Progenitor cell of endocrine pancreas (in vitro differentiated cells): ENCODE data around the gene NCOA1. TPM values are rescaled to one million over a fixed set of nuclear protein-coding genes. Genes with fewer than 3 reads are reported as not detected.

Experiments
- DNase-seq: peaks from one replicate; pipeline ENCODE4 v3.0.0; 2021; ENCODE audit warnings: low spot score; ENCODE audit not compliant: unreplicated experiment
- H3K27ac Mint-ChIP-seq: 2 replicates; pipeline ENCODE4 v1.8.0; 2021; ENCODE audit warnings: mild to moderate bottlenecking, moderate library complexity, mixed read lengths
- H3K27me3 Mint-ChIP-seq: 2 replicates; pipeline ENCODE4 v1.8.0; 2021; ENCODE audit warnings: mixed read lengths
- H3K36me3 Mint-ChIP-seq: 2 replicates; pipeline ENCODE4 v1.8.0; 2022; ENCODE audit warnings: mixed read lengths; ENCODE audit not compliant: insufficient read depth
- H3K4me1 Mint-ChIP-seq: 2 replicates; pipeline ENCODE4 v1.8.0; 2021; ENCODE audit warnings: low read depth, mixed read lengths
- H3K4me3 Mint-ChIP-seq: 2 replicates; pipeline ENCODE4 v1.8.0; 2021; ENCODE audit warnings: low read depth, mild to moderate bottlenecking, moderate library complexity, mixed read lengths
- H3K9me3 Mint-ChIP-seq: 2 replicates; pipeline ENCODE4 v1.8.0; 2021; ENCODE audit warnings: low read depth, mixed read lengths
- total RNA-seq: library from RNA; stranded (reverse); gene quantifications from 2 replicates; pipeline ENCODE4 v1.2.1, GENCODE V29; 2021
- TF ChIP-seq, protein P1 (sequence below): fragments of 200-600 bp; sonication (generic); IDR thresholded peaks from one replicate; pipeline ENCODE4 v1.5.0; 2021; ENCODE audit warnings: antibody characterized with exemption, mild to moderate bottlenecking; ENCODE audit not compliant: unreplicated experiment

NCOA1 gene
- total RNA-seq, 1 donor from 2014 or later: 32.3 TPM

DNA sequence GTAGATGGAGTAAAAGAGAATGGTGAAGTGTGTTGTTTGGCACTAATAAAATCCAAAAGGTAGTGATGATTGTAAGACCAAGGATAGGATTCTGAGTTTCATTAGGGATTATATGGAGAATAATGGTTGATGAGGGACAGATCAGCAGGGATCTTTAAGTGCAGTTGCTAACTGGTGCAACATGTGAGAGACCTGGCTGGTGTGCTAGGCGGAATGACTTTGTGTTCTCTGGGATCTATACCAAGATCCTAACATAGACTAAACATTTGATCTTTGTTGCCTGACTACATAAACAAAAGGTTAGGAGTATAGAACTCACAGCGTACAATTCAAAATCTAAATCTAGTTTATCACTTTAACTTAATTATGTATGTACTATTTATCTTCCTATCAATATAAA, 166.8 kb downstream of the NCOA1 start:
- no peak for DNase-seq
- Mint-ChIP-seq H3K36me3 (no peaks in the 10 kb centered on the region), H3K4me1 (peaks cover 6% of the 10 kb centered on the region), H3K4me3 (no peak overlapping the region), H3K27me3 (no peaks in the 10 kb centered on the region), H3K27ac (no peak overlapping the region), H3K9me3 (no peaks in the 10 kb centered on the region)
- TF ChIP-seq, protein P1, sequence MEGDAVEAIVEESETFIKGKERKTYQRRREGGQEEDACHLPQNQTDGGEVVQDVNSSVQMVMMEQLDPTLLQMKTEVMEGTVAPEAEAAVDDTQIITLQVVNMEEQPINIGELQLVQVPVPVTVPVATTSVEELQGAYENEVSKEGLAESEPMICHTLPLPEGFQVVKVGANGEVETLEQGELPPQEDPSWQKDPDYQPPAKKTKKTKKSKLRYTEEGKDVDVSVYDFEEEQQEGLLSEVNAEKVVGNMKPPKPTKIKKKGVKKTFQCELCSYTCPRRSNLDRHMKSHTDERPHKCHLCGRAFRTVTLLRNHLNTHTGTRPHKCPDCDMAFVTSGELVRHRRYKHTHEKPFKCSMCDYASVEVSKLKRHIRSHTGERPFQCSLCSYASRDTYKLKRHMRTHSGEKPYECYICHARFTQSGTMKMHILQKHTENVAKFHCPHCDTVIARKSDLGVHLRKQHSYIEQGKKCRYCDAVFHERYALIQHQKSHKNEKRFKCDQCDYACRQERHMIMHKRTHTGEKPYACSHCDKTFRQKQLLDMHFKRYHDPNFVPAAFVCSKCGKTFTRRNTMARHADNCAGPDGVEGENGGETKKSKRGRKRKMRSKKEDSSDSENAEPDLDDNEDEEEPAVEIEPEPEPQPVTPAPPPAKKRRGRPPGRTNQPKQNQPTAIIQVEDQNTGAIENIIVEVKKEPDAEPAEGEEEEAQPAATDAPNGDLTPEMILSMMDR: no peak

DNA sequence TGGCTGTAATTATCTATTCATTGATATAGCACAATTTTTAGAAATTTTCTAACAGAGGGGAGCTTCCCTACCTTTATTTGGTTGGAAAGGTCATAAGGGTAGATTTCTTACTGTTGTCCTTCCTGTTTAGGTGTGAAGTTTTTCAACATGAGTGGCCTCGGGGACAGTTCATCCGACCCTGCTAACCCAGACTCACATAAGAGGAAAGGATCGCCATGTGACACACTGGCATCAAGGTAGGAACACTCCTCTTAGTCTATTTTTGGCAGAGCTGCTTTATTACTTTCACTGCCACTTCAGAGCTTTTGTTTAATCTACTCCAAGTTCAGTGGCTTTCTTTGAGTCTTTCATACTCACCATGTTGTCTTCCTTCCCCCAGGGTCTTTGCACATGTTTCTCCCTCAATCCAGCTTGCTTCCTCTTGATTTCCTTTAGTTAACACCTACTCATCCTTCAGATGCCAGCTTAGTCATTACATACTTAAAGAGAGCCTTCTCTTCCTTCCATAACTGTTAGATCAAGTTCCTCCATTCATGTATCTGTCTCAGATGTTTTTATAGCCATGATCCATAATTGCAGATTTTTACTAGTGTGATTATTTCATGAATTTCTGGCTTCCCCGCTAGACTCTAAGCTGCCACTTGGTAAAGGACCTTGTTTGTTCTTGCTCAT, 167.6 kb downstream of the NCOA1 start:
- peaks cover 6% of the 10 kb centered on the region for H3K4me1 Mint-ChIP-seq
- no peaks in the 10 kb centered on the region for H3K9me3 Mint-ChIP-seq
- no peak overlapping the region for H3K27ac Mint-ChIP-seq
- DNase-seq: no peak
- TF ChIP-seq, protein P1: no peak
- H3K36me3 Mint-ChIP-seq: no peaks in the 10 kb centered on the region
- no peaks in the 10 kb centered on the region for H3K27me3 Mint-ChIP-seq
- H3K4me3 Mint-ChIP-seq: no peak overlapping the region

DNA sequence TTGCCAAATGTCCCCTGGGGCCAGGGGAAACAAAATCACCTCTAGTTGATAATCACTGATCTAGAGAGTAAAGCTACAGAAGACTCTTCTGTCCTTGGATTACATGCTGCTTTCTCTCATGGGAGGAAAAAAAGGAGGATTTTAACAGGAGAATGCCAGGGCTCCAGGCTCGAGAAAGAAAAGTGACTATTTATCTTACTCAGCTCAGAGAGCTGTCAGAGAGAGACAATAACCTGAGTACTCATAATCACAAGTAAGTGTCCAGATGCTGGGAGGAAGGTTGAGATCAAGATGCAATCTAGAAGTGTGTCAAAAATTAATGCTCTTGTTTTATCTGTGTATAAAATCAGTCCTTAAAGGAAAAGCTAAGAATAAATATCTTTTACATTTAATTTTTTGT, 168.8 kb downstream of the NCOA1 start:
- H3K27ac Mint-ChIP-seq: no peak overlapping the region
- no peak for DNase-seq

DNA sequence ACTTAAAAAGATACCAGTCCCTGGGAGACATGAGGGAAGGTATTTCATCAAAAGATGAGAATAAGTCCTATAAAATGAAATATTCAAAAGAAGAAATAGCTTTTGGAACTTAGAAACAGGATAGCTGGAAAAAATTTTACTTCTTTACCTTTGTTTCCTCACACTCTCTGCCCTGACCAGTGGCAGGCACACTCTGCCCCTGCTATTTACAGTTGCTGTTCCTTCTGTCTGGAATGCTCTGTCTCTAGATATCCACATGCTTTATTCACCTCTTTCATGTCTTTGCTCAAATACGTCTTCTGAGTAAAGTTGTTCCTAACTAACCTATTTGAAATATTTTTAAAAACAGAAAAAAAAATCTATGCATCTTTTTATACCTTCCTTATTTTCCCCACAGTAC, 176.5 kb downstream of the NCOA1 start:
- H3K36me3 Mint-ChIP-seq: no peaks in the 10 kb centered on the region
- TF ChIP-seq, protein P1: no peak
- H3K9me3 Mint-ChIP-seq: no peaks in the 10 kb centered on the region
- no peaks in the 10 kb centered on the region for H3K27me3 Mint-ChIP-seq
- DNase-seq: no peak
- peak overlapping the region; percentile 38 for H3K27ac Mint-ChIP-seq
- H3K4me1 Mint-ChIP-seq: peaks cover 3% of the 10 kb centered on the region
- H3K4me3 Mint-ChIP-seq: no peak overlapping the region

More for the DNA sequence above, 168.8 kb downstream of the NCOA1 start:
- Mint-ChIP-seq H3K36me3 (no peaks in the 10 kb centered on the region), H3K9me3 (no peaks in the 10 kb centered on the region), H3K4me3 (no peak overlapping the region), H3K27me3 (no peaks in the 10 kb centered on the region), H3K4me1 (peaks cover 2% of the 10 kb centered on the region)
- TF ChIP-seq, protein P1: no peak

DNA sequence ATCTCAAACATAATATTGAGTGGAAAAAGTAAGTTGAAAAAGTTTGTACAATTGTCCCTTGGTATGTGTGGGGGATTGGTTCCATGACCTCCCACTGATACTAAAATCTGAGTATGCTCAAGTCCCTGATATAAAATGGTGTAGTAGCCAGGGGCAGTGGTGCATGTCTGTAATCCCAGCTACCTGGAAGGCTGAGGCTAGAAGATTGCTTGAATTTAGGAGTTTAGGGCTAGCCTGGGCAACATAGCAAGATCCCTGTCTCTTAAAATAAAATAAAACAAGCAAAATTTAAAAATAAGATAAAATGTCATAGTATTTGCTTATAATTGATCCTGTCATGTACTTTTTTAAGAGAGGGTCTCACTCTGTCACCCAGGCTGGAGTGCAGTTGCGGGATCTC, 180.2 kb downstream of the NCOA1 start:
- no peaks in the 10 kb centered on the region for H3K27me3 Mint-ChIP-seq
- TF ChIP-seq, protein P1: no peak
- no peaks in the 10 kb centered on the region for H3K9me3 Mint-ChIP-seq
- peaks cover 3% of the 10 kb centered on the region for H3K4me1 Mint-ChIP-seq
- H3K27ac Mint-ChIP-seq: no peak overlapping the region
- DNase-seq: no peak
- peaks cover 2% of the 10 kb centered on the region for H3K36me3 Mint-ChIP-seq
- no peak overlapping the region for H3K4me3 Mint-ChIP-seq
